Endothelial cell of umbilical vein (primary cell): Measurements from ENCODE around the gene TMEM59L.

Source experiments
- CTCF ChIP-seq, 2 donors: IDR thresholded peaks; 1 replicate in 1 of 2; 2 replicates in 1 of 2; pipeline ENCODE4 v1.5.1; 2011; ENCODE audit warnings: low read length in 2 of 2, mild to moderate bottlenecking in 2 of 2, moderate library complexity in 2 of 2, control low read depth in 1 of 2, inconsistent platforms in 1 of 2, low read depth in 1 of 2; ENCODE audit not compliant: insufficient read depth in 1 of 2; ENCODE audit errors: extremely low read depth in 1 of 2
- MAX ChIP-seq: IDR thresholded peaks from 2 replicates; pipeline ENCODE4 v1.6.1; 2011; ENCODE audit not compliant: insufficient read depth, insufficient read length

GRCh38 chr19:18588611-18589379, 23.9 kb upstream of the TMEM59L start, which contains the start of gene REX1BD:
- TF ChIP-seq MAX (no peak), CTCF (IDR thresholded peaks at IDR 0.05; ENCODE audit: extremely low read depth in 1 of 2, insufficient read depth in 1 of 2, low read depth in 1 of 2, low read length in 2 of 2) (peak; percentile 95 to 96)
